ENCODE data around the gene HMGN3. TPM values are rescaled to one million over a fixed set of nuclear protein-coding genes. Genes with fewer than 3 reads are reported as not detected.

HMGN3 gene
- total RNA-seq, 1 experiment from 2014 or later: 183 TPM

GRCh38 chr6:79231666-79232065 lies 2.8 kb downstream of the HMGN3 start:
- Mint-ChIP-seq H3K27ac (no peak overlapping the region), H3K4me1 (peaks cover 16 to 22% of the 10 kb centered on the region in 2 experiments), H3K9me3 (0 out of 5 replicates have a peak, but pooled peaks cover 0 to 5% of the 10 kb centered on the region in 2 experiments), H3K36me3 (ENCODE audit: insufficient read depth in 1 of 3, low read depth in 3 of 3) (peaks cover 2 to 18% (median 6%) of the 10 kb centered on the region in 3 experiments), H3K27me3 (ENCODE audit: low read depth) (peaks cover 5% of the 10 kb centered on the region; the same call in 1 of the 2 replicates), H3K4me3 (0 out of 5 replicates have a peak overlapping the region, but pooled peaks of 1 of the 2 experiments have one; percentile 34)
- Histone ChIP-seq H3T11ph (ENCODE audit: low read length) (no peak overlapping the region), H3K23ac (ENCODE audit: insufficient read length, low read depth, low read length) (no peak overlapping the region), H3K23me2 (ENCODE audit: insufficient read length, low read depth, low read length, poor library complexity, severe bottlenecking) (peaks cover 5% of the 10 kb centered on the region), H3K4ac (ENCODE audit: low read depth, low read length) (no peak overlapping the region), H2BK20ac (ENCODE audit: low read depth, low read length, poor library complexity, severe bottlenecking) (no peak overlapping the region), H2BK5ac (ENCODE audit: insufficient read length, low read length) (no peak overlapping the region), H4K91ac (ENCODE audit: insufficient read length, low read depth, low read length) (no peak overlapping the region), H3K79me2 (ENCODE audit: insufficient read depth, low read length) (peaks cover 23% of the 10 kb centered on the region; the same call in 1 of the 2 replicates), H3K27me3 (ENCODE audit: insufficient read depth, low read length) (no peaks in the 10 kb centered on the region), H3K14ac (ENCODE audit: insufficient read depth, low read length) (no peak overlapping the region), H3K9me3 (ENCODE audit: control insufficient read depth, low read depth, low read length) (no peaks in the 10 kb centered on the region), H3K4me1 (ENCODE audit: insufficient read depth, low read length) (no peaks in the 10 kb centered on the region), H4K20me1 (ENCODE audit: control insufficient read depth, insufficient read depth, insufficient read length) (no peaks in the 10 kb centered on the region), H3K79me1 (ENCODE audit: insufficient read depth, low read depth, low read length, poor library complexity, severe bottlenecking) (peaks cover 4% of the 10 kb centered on the region), H3K18ac (ENCODE audit: insufficient read length, low read depth, low read length) (no peak overlapping the region), H3K9ac (ENCODE audit: extremely low read depth, insufficient read length, low read length) (no peak overlapping the region), H3K27ac (ENCODE audit: insufficient read length, low read depth, low read length) (no peak overlapping the region), H4K8ac (replicated peaks; ENCODE audit: insufficient read length, low read depth, low read length) (no peak overlapping the region), H3K4me2 (ENCODE audit: insufficient read depth, insufficient read length, low read length) (no peak overlapping the region), H4K5ac (ENCODE audit: insufficient read length, low read depth, low read length) (no peak overlapping the region), H2AK5ac (ENCODE audit: insufficient read length, low read length) (no peak overlapping the region), H2AFZ (ENCODE audit: low read length) (no peak overlapping the region), H3K56ac (ENCODE audit: insufficient read length, low read depth, low read length) (no peak overlapping the region), H2BK120ac (ENCODE audit: low read depth, low read length, poor library complexity, severe bottlenecking) (no peak overlapping the region), H2BK12ac (ENCODE audit: insufficient read length, low read depth, low read length) (no peak overlapping the region), H2BK15ac (ENCODE audit: low read depth, low read length) (no peak overlapping the region)
- no peak for TF ChIP-seq CTCF (conservative IDR thresholded peaks at IDR 0.05)
- DNase-seq: no peak

Data from H9 (cell line).